ENCODE results near the gene AQP6. TPM values are rescaled to one million over a fixed set of nuclear protein-coding genes. Genes with fewer than 3 reads are reported as not detected.

Gene AQP6
- total RNA-seq, 4 donors from 2014 or later = 1.9 TPM; not detected in 3

- TF ChIP-seq CTCF (IDR thresholded peaks at IDR 0.05; ENCODE audit: low read depth) = no peak
Measured at GRCh38 chr12:49984476-49985359, 12.0 kb downstream of the AQP6 start.

GRCh38 chr12:49985981-49986380 is 13.2 kb downstream of the AQP6 start:
- no peak for TF ChIP-seq CTCF (IDR thresholded peaks at IDR 0.05; ENCODE audit: low read depth)

GRCh38 chr12:49987625-49988303 is 15.0 kb downstream of the AQP6 start:
- no peak for TF ChIP-seq CTCF (IDR thresholded peaks at IDR 0.05; ENCODE audit: low read depth)

- no peak for TF ChIP-seq CTCF (IDR thresholded peaks at IDR 0.05; ENCODE audit: low read depth)
Measured at GRCh38 chr12:49990273-49990672, 17.5 kb downstream of the AQP6 start.

- no peak for TF ChIP-seq CTCF (IDR thresholded peaks at IDR 0.05; ENCODE audit: low read depth)
Measured at GRCh38 chr12:49998453-49998852, 25.7 kb downstream of the AQP6 start.

- no peak for TF ChIP-seq CTCF (IDR thresholded peaks at IDR 0.05; ENCODE audit: low read depth)
Measured at GRCh38 chr12:50003595-50003994, 30.8 kb downstream of the AQP6 start.

- TF ChIP-seq CTCF (IDR thresholded peaks at IDR 0.05; ENCODE audit: low read depth) = no peak
Measured at GRCh38 chr12:50004696-50005095, 31.9 kb downstream of the AQP6 start.
